ENCODE measurements around the gene MIB1.

- TF ChIP-seq CTCF (conservative IDR thresholded peaks at IDR 0.05; ENCODE audit: low read depth, low read length) (no peak), EZH2 (IDR thresholded peaks at IDR 0.05; ENCODE audit: borderline replicate concordance, low read depth, low read length, poor library complexity, severe bottlenecking) (no peak)
These were observed 175.0 kb downstream of the MIB1 start for GRCh38 chr18:21915546-21915945.
